TTC549 (cell line): Measurements from ENCODE around the gene IVNS1ABP.
"Not testable (repeated sequence)": the region's sequence is repeated elsewhere in the genome, so short reads cannot be mapped to it uniquely, and the experiment has no call there.

Experiments used
- FAIRE-seq: peaks from 2 replicates; lab custom pipeline; 2012; peaks lifted over from hg19 to GRCh38; lab: Jason Lieb, UNC

IVNS1ABP gene

GRCh38 chr1:185252404-185252803 lies 64.6 kb downstream of the IVNS1ABP start:
- not testable (repeated sequence) for FAIRE-seq

DNA sequence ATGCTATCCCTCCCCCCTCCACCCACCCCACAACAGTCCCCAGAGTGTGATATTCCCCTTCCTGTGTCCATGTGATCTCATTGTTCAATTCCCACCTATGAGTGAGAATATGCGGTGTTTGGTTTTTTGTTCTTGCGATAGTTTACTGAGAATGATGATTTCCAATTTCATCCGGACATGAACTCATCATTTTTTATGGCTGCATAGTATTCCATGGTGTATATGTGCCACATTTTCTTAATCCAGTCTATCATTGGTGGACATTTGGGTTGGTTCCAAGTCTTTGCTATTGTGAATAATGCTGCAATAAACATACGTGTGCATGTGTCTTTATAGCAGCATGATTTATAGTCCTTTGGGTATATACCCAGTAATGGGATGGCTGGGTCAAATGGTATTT lies 65.1 kb downstream of the IVNS1ABP start:
- not testable (repeated sequence) for FAIRE-seq

GRCh38 chr1:185250063-185250462 lies 67.0 kb downstream of the IVNS1ABP start:
- no peak for FAIRE-seq

- FAIRE-seq = no peak
Measured at GRCh38 chr1:185249563-185249962, 67.5 kb downstream of the IVNS1ABP start.
